Measurements from ENCODE around the gene RFLNA. TPM values are rescaled to one million over a fixed set of nuclear protein-coding genes. Genes with fewer than 3 reads are reported as not detected.

RFLNA gene
- total and polyA plus RNA-seq, 4 donors: 0.40 to 1.8 (median 1.4) TPM

GRCh38 chr12:124307556-124307825, 12.6 kb downstream of the RFLNA start:
- no peaks in the 10 kb centered on the region for H3K27me3 ChIP-seq (ENCODE audit: control insufficient read depth in 3 of 3, insufficient read depth in 3 of 3, low read length in 2 of 3)
- H3K36me3 ChIP-seq (ENCODE audit: control insufficient read depth in 4 of 4, insufficient read depth in 4 of 4, low read length in 4 of 4): peaks cover 0 to 3% (median 0%) of the 10 kb centered on the region in 4 donors
- no peak overlapping the region for H3K9ac ChIP-seq (ENCODE audit: insufficient read depth in 1 of 2, low read length in 2 of 2)
- TF ChIP-seq, protein P1, sequence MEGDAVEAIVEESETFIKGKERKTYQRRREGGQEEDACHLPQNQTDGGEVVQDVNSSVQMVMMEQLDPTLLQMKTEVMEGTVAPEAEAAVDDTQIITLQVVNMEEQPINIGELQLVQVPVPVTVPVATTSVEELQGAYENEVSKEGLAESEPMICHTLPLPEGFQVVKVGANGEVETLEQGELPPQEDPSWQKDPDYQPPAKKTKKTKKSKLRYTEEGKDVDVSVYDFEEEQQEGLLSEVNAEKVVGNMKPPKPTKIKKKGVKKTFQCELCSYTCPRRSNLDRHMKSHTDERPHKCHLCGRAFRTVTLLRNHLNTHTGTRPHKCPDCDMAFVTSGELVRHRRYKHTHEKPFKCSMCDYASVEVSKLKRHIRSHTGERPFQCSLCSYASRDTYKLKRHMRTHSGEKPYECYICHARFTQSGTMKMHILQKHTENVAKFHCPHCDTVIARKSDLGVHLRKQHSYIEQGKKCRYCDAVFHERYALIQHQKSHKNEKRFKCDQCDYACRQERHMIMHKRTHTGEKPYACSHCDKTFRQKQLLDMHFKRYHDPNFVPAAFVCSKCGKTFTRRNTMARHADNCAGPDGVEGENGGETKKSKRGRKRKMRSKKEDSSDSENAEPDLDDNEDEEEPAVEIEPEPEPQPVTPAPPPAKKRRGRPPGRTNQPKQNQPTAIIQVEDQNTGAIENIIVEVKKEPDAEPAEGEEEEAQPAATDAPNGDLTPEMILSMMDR (IDR thresholded peaks at IDR 0.05; ENCODE audit: control extremely low read depth, extremely low read depth): no peak
- no peaks in the 10 kb centered on the region for H3K4me1 ChIP-seq (ENCODE audit: control insufficient read depth in 5 of 5, insufficient read depth in 5 of 5, low read length in 5 of 5)
- no peak overlapping the region for H3K4me3 ChIP-seq
- peaks cover 0 to 7% (median 0%) of the 10 kb centered on the region in 4 donors for H3K9me3 ChIP-seq (ENCODE audit: control insufficient read depth in 4 of 4, insufficient read depth in 3 of 4, low read length in 3 of 4)
- ATAC-seq (ENCODE audit: insufficient read depth, low FRiP score) (no peak), DNase-seq (no peak)
- WGBS, 2 donors: 83 to 92% methylated on average over 10 of the region's 10 CpGs
- no peak overlapping the region for H3K27ac ChIP-seq (ENCODE audit: low read depth in 1 of 2, low read length in 1 of 2)

GRCh38 chr12:124308741-124309140, 13.8 kb downstream of the RFLNA start:
- Histone ChIP-seq H3K9ac (ENCODE audit: insufficient read depth in 1 of 2, low read length in 2 of 2) (no peak overlapping the region), H3K4me3 (no peak overlapping the region), H3K9me3 (ENCODE audit: control insufficient read depth in 4 of 4, insufficient read depth in 3 of 4, low read length in 3 of 4) (peaks cover 0 to 7% (median 0%) of the 10 kb centered on the region in 4 donors), H3K27me3 (ENCODE audit: control insufficient read depth in 3 of 3, insufficient read depth in 3 of 3, low read length in 2 of 3) (no peaks in the 10 kb centered on the region), H3K36me3 (ENCODE audit: control insufficient read depth in 4 of 4, insufficient read depth in 4 of 4, low read length in 4 of 4) (peaks cover 0 to 3% (median 0%) of the 10 kb centered on the region in 4 donors), H3K4me1 (ENCODE audit: control insufficient read depth in 5 of 5, insufficient read depth in 5 of 5, low read length in 5 of 5) (no peaks in the 10 kb centered on the region), H3K27ac (ENCODE audit: low read depth in 1 of 2, low read length in 1 of 2) (no peak overlapping the region)
- WGBS, 2 donors: 96 to 98% methylated on average over 18 of the region's 18 CpGs
- TF ChIP-seq, protein P1 (IDR thresholded peaks at IDR 0.05; ENCODE audit: control extremely low read depth, extremely low read depth): no peak
- DNase-seq (no peak), ATAC-seq (ENCODE audit: insufficient read depth, low FRiP score) (no peak)

DNA sequence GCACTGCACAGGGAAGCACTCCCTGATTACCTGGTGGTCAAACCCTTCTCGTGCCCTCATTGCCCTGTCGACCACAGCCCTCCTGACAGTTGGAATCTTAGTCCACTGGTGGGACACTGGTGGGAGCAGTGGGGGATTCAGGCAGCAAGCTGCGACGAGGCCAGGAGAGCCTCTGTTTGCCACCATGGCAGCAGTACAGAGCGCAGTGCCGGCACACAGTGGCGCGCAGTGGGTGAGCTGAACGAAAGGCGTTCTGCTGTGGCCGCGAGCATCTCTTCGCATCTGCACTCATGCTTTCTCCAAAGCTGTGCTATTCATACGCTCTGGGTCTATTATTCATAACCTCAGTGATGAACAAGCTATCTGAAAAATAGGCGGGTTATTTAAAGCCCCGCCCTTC, 14.3 kb downstream of the RFLNA start:
- ATAC-seq (ENCODE audit: insufficient read depth, low FRiP score): no peak
- Histone ChIP-seq H3K4me1 (ENCODE audit: control insufficient read depth in 5 of 5, insufficient read depth in 5 of 5, low read length in 5 of 5) (no peaks in the 10 kb centered on the region), H3K9me3 (ENCODE audit: control insufficient read depth in 4 of 4, insufficient read depth in 3 of 4, low read length in 3 of 4) (peaks cover 0 to 6% (median 0%) of the 10 kb centered on the region in 4 donors), H3K27me3 (ENCODE audit: control insufficient read depth in 3 of 3, insufficient read depth in 3 of 3, low read length in 2 of 3) (no peaks in the 10 kb centered on the region), H3K9ac (ENCODE audit: insufficient read depth in 1 of 2, low read length in 2 of 2) (no peak overlapping the region), H3K36me3 (ENCODE audit: control insufficient read depth in 4 of 4, insufficient read depth in 4 of 4, low read length in 4 of 4) (peaks cover 0 to 3% (median 0%) of the 10 kb centered on the region in 4 donors), H3K27ac (ENCODE audit: low read depth in 1 of 2, low read length in 1 of 2) (no peak overlapping the region), H3K4me3 (no peak overlapping the region)
- WGBS, 2 donors: 95 to 96% methylated on average over 16 of the region's 16 CpGs
- no peak for DNase-seq
- TF ChIP-seq, protein P1 (IDR thresholded peaks at IDR 0.05; ENCODE audit: control extremely low read depth, extremely low read depth): no peak

- peaks cover 0 to 6% (median 0%) of the 10 kb centered on the region in 4 donors for H3K9me3 ChIP-seq (ENCODE audit: control insufficient read depth in 4 of 4, insufficient read depth in 3 of 4, low read length in 3 of 4)
- TF ChIP-seq, protein P1 (IDR thresholded peaks at IDR 0.05; ENCODE audit: control extremely low read depth, extremely low read depth): no peak
- DNase-seq: no peak
- no peak for ATAC-seq (ENCODE audit: insufficient read depth, low FRiP score)
- H3K4me1 ChIP-seq (ENCODE audit: control insufficient read depth in 5 of 5, insufficient read depth in 5 of 5, low read length in 5 of 5): no peaks in the 10 kb centered on the region
- H3K27ac ChIP-seq (ENCODE audit: low read depth in 1 of 2, low read length in 1 of 2): no peak overlapping the region
- H3K27me3 ChIP-seq (ENCODE audit: control insufficient read depth in 3 of 3, insufficient read depth in 3 of 3, low read length in 2 of 3): no peaks in the 10 kb centered on the region
- WGBS, 2 donors: 89 to 94% methylated on average over 7 of the region's 7 CpGs
- peaks cover 0 to 3% (median 0%) of the 10 kb centered on the region in 4 donors for H3K36me3 ChIP-seq (ENCODE audit: control insufficient read depth in 4 of 4, insufficient read depth in 4 of 4, low read length in 4 of 4)
- H3K9ac ChIP-seq (ENCODE audit: insufficient read depth in 1 of 2, low read length in 2 of 2): no peak overlapping the region
- no peak overlapping the region for H3K4me3 ChIP-seq
Observed at GRCh38 chr12:124309744-124310143, 14.9 kb downstream of the RFLNA start.

Data from lung (tissue), 12 donors.